BLaER1 treated with 17β-estradiol and CSF1 and Interleukin-3, amounts not matched to agents 10 nM and 100 nM (cell line): ENCODE measurements around the gene TM9SF4.
"Not testable (repeated sequence)": the region's sequence is repeated elsewhere in the genome, so short reads cannot be mapped to it uniquely, and the experiment has no call there.

ENCODE experiments used
- H3K27ac ChIP-seq, 11 experiments: shearing (Covaris generic); formaldehyde crosslinking; 2 replicates each; pipeline ENCODE4 v1.8.1; 2022
- H3K27me3 ChIP-seq, 11 experiments: shearing (Covaris generic); formaldehyde crosslinking; 2 replicates each; pipeline ENCODE4 v1.8.1; 2022
- H3K36me3 ChIP-seq, 11 experiments: shearing (Covaris generic); formaldehyde crosslinking; 2 replicates each; pipeline ENCODE4 v1.8.1; 2022
- H3K4me1 ChIP-seq, 10 experiments: shearing (Covaris generic); formaldehyde crosslinking; 2 replicates each; pipeline ENCODE4 v1.8.1; 2022
- H3K4me2 ChIP-seq, 11 experiments: shearing (Covaris generic); formaldehyde crosslinking; 2 replicates each; pipeline ENCODE4 v1.8.1; 2022
- H3K4me3 ChIP-seq, 10 experiments: shearing (Covaris generic); formaldehyde crosslinking; 2 replicates each; pipeline ENCODE4 v1.8.1; 2022
- H3K9ac ChIP-seq, 11 experiments: shearing (Covaris generic); formaldehyde crosslinking; 2 replicates each; pipeline ENCODE4 v1.8.1; 2022
- H3K9me3 ChIP-seq, 11 experiments: shearing (Covaris generic); formaldehyde crosslinking; replicated peaks in 1 of 11; 2 replicates each; pipeline ENCODE4 v1.8.1; 2022
- H4K20me1 ChIP-seq, 11 experiments: shearing (Covaris generic); formaldehyde crosslinking; 2 replicates each; pipeline ENCODE4 v1.8.1; 2022
- Cebpa-rat ChIP-seq, 11 experiments: shearing (Covaris generic); IDR thresholded peaks; 2 replicates each; pipeline ENCODE4 v1.8.1; 2022

The TM9SF4 gene

DNA sequence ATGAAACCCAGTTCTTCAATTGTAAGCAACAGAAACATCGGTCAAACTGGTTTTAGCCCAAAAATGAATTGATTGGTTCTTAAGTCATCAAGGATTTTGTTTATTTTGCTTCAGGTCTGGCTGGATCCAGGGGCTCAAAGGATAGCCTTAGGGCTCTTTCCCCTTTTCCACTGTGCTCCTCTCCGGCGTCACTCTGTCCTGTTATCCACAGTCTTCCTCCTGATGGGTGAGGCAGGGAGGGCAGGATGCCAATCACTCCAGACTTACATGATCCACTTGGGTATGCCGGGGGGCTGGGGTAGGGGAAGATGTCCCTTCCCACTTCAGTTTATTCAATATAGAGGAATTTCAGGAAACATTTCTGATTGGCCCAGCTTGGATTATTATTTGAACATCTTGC lies 58.0 kb downstream of the TM9SF4 start:
- Histone ChIP-seq H3K27me3 (no peaks in the 10 kb centered on the region), H3K27ac (no peak overlapping the region), H3K9ac (no peak overlapping the region), H3K4me3 (no peak overlapping the region), H3K4me1 (peaks cover 0 to 48% (median 3%) of the 10 kb centered on the region in 10 experiments; a peak in 9 of 20 replicates), H3K9me3 (no peaks in the 10 kb centered on the region), H4K20me1 (peaks cover 0 to 7% (median 0%) of the 10 kb centered on the region in 11 experiments; a peak in 5 of 22 replicates), H3K4me2 (peak overlapping the region in 1 of 11 experiments; percentile 13; a peak in 1 of 22 replicates), H3K36me3 (peaks cover 45 to 59% (median 50%) of the 10 kb centered on the region in 11 experiments)
- no peak for TF ChIP-seq Cebpa-rat (IDR thresholded peaks at IDR 0.05)

DNA sequence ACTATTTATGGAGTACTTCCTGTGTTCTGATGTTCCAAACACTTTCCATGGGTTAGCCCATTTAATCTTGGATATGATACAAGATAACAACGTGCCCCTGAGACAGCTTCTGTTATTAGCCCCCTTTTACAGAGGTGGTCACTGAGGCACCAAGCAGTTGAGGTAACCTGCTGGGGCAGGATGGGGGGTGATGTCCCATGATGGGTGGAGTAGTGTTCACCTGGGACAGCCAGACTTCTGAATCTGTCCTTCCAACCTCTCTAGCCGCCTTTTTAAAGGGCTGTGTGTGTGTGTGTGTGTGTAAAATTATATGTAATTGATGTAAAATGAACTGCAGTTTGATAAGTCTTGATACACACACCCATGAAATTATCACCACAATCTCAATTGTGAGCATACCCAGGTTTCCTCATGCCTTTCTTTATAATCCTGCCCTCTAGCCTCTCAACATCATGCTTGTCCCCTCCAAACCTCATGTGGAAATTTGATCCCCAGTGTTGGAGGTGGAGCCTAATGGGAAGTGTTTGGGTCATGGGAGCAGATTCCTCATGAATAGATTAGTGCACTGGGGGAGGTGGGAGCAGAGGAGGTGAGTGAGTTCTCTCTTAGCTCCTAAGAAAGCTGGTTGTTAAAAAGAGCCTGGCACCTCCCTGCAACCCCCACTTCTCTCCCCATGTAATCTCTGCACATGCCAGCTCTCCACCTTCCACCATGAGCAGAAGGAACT lies 58.8 kb downstream of the TM9SF4 start:
- TF ChIP-seq Cebpa-rat (IDR thresholded peaks at IDR 0.05) = no peak
- H3K9me3 ChIP-seq = no peaks in the 10 kb centered on the region
- H3K4me1 ChIP-seq = peaks cover 0 to 42% (median 3%) of the 10 kb centered on the region in 10 experiments; a peak in 9 of 20 replicates
- no peak overlapping the region for H3K4me3 ChIP-seq
- peaks cover 0 to 7% (median 0%) of the 10 kb centered on the region in 11 experiments; a peak in 5 of 22 replicates for H4K20me1 ChIP-seq
- H3K4me2 ChIP-seq = peak overlapping the region in 3 of 11 experiments; percentile 11 to 58 (median 13); a peak in 3 of 22 replicates
- no peak overlapping the region for H3K27ac ChIP-seq
- no peaks in the 10 kb centered on the region for H3K27me3 ChIP-seq
- peaks cover 37 to 51% (median 43%) of the 10 kb centered on the region in 11 experiments for H3K36me3 ChIP-seq
- no peak overlapping the region for H3K9ac ChIP-seq

DNA sequence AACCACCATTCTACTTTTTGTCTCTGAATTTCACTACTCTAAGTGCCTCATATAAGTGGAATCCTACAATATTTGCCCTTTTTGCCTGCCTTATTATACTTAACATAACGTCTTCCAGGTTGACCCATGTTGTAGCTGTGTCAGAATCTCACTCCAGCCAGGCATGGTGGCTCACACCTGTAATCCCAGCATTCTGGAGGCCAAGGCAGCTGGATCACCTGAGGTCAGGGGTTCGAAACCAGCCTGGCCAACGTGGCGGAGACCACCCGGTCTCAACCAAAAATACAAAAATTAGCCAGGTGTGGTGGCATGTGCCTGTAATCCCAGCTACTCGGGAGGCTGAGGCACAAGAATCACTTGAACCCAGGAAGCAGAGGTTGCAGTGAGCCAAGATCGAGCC lies 68.2 kb downstream of the TM9SF4 start:
- not testable (repeated sequence) for H4K20me1 ChIP-seq, H3K27ac ChIP-seq, H3K36me3 ChIP-seq, H3K9me3 ChIP-seq, H3K4me3 ChIP-seq, H3K27me3 ChIP-seq, H3K4me2 ChIP-seq, H3K9ac ChIP-seq
- H3K4me1 ChIP-seq = peaks cover 0 to 17% (median 0%) of the 10 kb centered on the region in 10 experiments; a peak in 6 of 20 replicates

- Histone ChIP-seq H3K9ac (no peak overlapping the region), H3K9me3 (peaks cover 0 to 3% (median 0%) of the 10 kb centered on the region in 11 experiments; a peak in 2 of 22 replicates)
These were observed 70.0 kb downstream of the TM9SF4 start for GRCh38 chr20:32179515-32179914.

GRCh38 chr20:32179934-32180333 lies 70.4 kb downstream of the TM9SF4 start:
- no peaks in the 10 kb centered on the region for H3K36me3 ChIP-seq
- peaks cover 6 to 21% (median 11%) of the 10 kb centered on the region in 10 experiments; a peak in 18 of 20 replicates for H3K4me1 ChIP-seq
- H4K20me1 ChIP-seq = no peaks in the 10 kb centered on the region
- TF ChIP-seq Cebpa-rat (IDR thresholded peaks at IDR 0.05) = no peak
- peaks cover 0 to 3% (median 0%) of the 10 kb centered on the region in 11 experiments; a peak in 2 of 22 replicates for H3K9me3 ChIP-seq
- no peak overlapping the region for H3K27ac ChIP-seq
- H3K9ac ChIP-seq = no peak overlapping the region
- H3K27me3 ChIP-seq = no peaks in the 10 kb centered on the region
- H3K4me3 ChIP-seq = no peak overlapping the region
- no peak overlapping the region for H3K4me2 ChIP-seq

More at GRCh38 chr20:32179515-32179914, 70.0 kb downstream of the TM9SF4 start:
- Histone ChIP-seq H3K4me1 (peaks cover 6 to 21% (median 8%) of the 10 kb centered on the region in 10 experiments; a peak in 18 of 20 replicates), H3K27me3 (no peaks in the 10 kb centered on the region), H4K20me1 (no peaks in the 10 kb centered on the region), H3K4me2 (no peak overlapping the region), H3K36me3 (no peaks in the 10 kb centered on the region), H3K27ac (no peak overlapping the region), H3K4me3 (no peak overlapping the region)
- TF ChIP-seq Cebpa-rat (IDR thresholded peaks at IDR 0.05) = no peak

DNA sequence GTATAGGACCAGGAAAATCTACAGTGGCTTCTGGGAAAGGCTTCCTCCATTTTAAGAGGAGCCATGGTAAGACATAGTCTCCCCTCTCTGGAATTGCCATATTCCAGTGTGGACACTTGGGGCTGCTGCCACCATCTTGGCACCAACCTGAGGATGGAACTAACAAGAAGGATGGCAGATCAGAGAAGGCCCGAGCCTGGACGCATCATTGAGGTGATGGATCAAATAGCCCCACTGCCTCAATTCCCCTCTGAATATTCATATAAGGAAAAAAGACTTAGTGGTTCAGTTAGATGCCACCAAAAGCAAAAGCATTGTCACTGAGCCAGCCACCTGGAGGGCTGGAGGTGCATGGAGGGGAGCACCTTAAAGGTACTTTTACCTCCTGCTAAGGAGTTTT lies 72.1 kb downstream of the TM9SF4 start:
- Histone ChIP-seq H3K36me3 (no peaks in the 10 kb centered on the region), H3K27ac (no peak overlapping the region), H3K4me1 (peaks cover 6 to 31% (median 11%) of the 10 kb centered on the region in 10 experiments; a peak in 18 of 20 replicates), H3K9me3 (0 out of 22 replicates have a peak, but pooled peaks cover 0 to 3% (median 0%) of the 10 kb centered on the region in 11 experiments), H4K20me1 (no peaks in the 10 kb centered on the region), H3K4me2 (peak overlapping the region in 3 of 11 experiments; percentile 58 to 80 (median 61); a peak in 6 of 22 replicates), H3K9ac (no peak overlapping the region), H3K27me3 (no peaks in the 10 kb centered on the region), H3K4me3 (no peak overlapping the region)
- no peak for TF ChIP-seq Cebpa-rat (IDR thresholded peaks at IDR 0.05)

- Histone ChIP-seq H3K9me3 (no peaks in the 10 kb centered on the region), H3K27ac (no peak overlapping the region), H3K4me2 (peak overlapping the region in 8 of 11 experiments; percentile 8 to 68 (median 47); a peak in 12 of 22 replicates), H3K36me3 (peaks cover 0 to 2% (median 0%) of the 10 kb centered on the region in 11 experiments; a peak in 1 of 22 replicates), H3K4me3 (no peak overlapping the region), H4K20me1 (peaks cover 0 to 4% (median 0%) of the 10 kb centered on the region in 11 experiments; a peak in 2 of 22 replicates), H3K27me3 (peaks cover 0 to 4% (median 2%) of the 10 kb centered on the region in 11 experiments; a peak in 11 of 22 replicates), H3K9ac (no peak overlapping the region), H3K4me1 (peaks cover 10 to 54% (median 17%) of the 10 kb centered on the region in 10 experiments; a peak in 19 of 20 replicates)
- TF ChIP-seq Cebpa-rat (IDR thresholded peaks at IDR 0.05) = no peak
These were observed 74.6 kb downstream of the TM9SF4 start for GRCh38 chr20:32183947-32184635.

DNA sequence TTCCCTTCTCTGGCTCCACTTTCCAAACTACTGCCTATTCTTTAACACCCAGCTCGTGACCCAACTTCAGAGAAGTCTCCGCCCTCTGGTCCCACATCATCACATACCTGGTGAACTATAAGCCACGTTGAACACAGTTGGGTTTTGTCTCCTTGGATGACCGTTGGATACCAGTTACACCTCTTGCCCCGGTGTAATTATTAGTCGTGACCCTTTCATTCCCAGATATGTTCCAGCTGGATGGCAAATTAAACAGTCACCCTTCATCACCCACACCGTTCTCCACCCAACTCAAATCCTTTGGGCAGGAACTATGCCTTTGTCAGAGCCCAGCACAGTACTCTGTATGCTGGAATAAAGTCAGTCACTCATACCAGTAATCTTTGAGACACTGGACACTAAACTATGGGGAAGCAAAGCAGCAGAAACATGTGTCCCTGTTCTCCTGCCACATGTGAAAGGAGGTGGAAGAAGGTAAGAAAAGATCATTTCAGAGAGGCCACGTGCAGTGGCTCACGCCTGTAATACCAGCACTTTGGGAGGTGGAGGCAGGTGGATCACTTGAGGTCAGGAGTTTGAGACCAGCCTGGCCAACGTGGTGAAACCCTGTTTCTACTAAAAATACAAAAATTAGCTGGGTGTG lies 75.6 kb downstream of the TM9SF4 start:
- no peak overlapping the region for H3K4me3 ChIP-seq
- no peak for TF ChIP-seq Cebpa-rat (IDR thresholded peaks at IDR 0.05)
- peaks cover 0 to 4% (median 0%) of the 10 kb centered on the region in 11 experiments; a peak in 1 of 22 replicates for H3K36me3 ChIP-seq
- H3K27me3 ChIP-seq = peaks cover 4 to 14% (median 11%) of the 10 kb centered on the region in 11 experiments
- H3K27ac ChIP-seq = no peak overlapping the region
- peaks cover 17 to 64% (median 23%) of the 10 kb centered on the region in 10 experiments for H3K4me1 ChIP-seq
- no peak overlapping the region for H3K9ac ChIP-seq
- H4K20me1 ChIP-seq = peaks cover 0 to 12% (median under 1%) of the 10 kb centered on the region in 11 experiments; a peak in 10 of 22 replicates
- H3K4me2 ChIP-seq = 0 out of 22 replicates have a peak overlapping the region, but pooled peaks of 1 of the 11 experiments have one; percentile 47
- peaks cover 0 to 8% (median 0%) of the 10 kb centered on the region in 11 experiments; a peak in 1 of 22 replicates for H3K9me3 ChIP-seq
